Gastrocnemius medialis (tissue), 4 donors: ENCODE results near the gene RUNX1. TPM values are rescaled to one million over a fixed set of nuclear protein-coding genes. Genes with fewer than 3 reads are reported as not detected.

Source experiments
- ATAC-seq, 2 donors: fragments of 150-250 bp; one replicate each; pipeline ENCODE4 v1.9.1; 2016
- DNase-seq, 2 donors: peaks; one replicate each; pipeline ENCODE4 v3.0.0-alpha.2; 2019
- H3K27ac ChIP-seq, 4 donors: fragments of 200-600 bp; sonication (generic); 1 replicate in 1 of 4; 2 replicates in 3 of 4; pipeline ENCODE4 v1.5.1; 2016 to 2018; ENCODE audit warnings: mild to moderate bottlenecking in 2 of 4, moderate library complexity in 1 of 4
- H3K27me3 ChIP-seq, 3 donors: fragments of 200-600 bp; sonication (generic) in 2 of 3; 1 replicate in 1 of 3; 2 replicates in 2 of 3; pipeline versions ENCODE4 v1.5.1 to v1.6.0; 2016 to 2019; ENCODE audit warnings: mild to moderate bottlenecking in 1 of 3, moderate library complexity in 1 of 3
- H3K36me3 ChIP-seq, 2 donors: fragments of 200-600 bp; sonication (generic) in 1 of 2; one replicate each; pipeline ENCODE4 v1.5.1; 2017 to 2018
- H3K4me1 ChIP-seq, 2 donors: fragments of 200-600 bp; sonication (generic) in 1 of 2; one replicate each; pipeline ENCODE4 v1.5.1; 2016 to 2017; ENCODE audit warnings: mild to moderate bottlenecking in 2 of 2
- H3K4me3 ChIP-seq, 4 donors: fragments of 200-600 bp; sonication (generic) in 3 of 4; 1 replicate in 1 of 4; 2 replicates in 3 of 4; pipeline ENCODE4 v1.5.1; 2016 to 2019; ENCODE audit warnings: mild to moderate bottlenecking in 2 of 4
- H3K9me3 ChIP-seq, 3 donors: fragments of 200-600 bp; sonication (generic) in 2 of 3; 1 replicate in 1 of 3; 2 replicates in 2 of 3; pipeline ENCODE4 v1.5.1; 2016 to 2019
- POLR2A ChIP-seq, 2 donors: fragments of 450-650 bp; IDR thresholded peaks; one replicate each; pipeline ENCODE4 v1.6.1; 2017; ENCODE audit warnings: antibody characterized with exemption in 2 of 2, mild to moderate bottlenecking in 2 of 2, moderate library complexity in 2 of 2
- in situ Hi-C, 4 donors: fragments of 200-750 bp; cut with MboI; loops; one replicate each; pipeline versions ENCODE4 v1.15.0 to v1.8.0; 2017; ENCODE audit warnings: low sequenced_read_pairs in 4 of 4
- intact Hi-C: fragments of 100-400 bp; cut with DNase I; formaldehyde crosslinking; loops from one replicate; pipeline ENCODE4 v1.15.1; 2023; ENCODE audit warnings: low total_unique reads
- total RNA-seq, 4 donors: library from RNA; depleted of rRNA; stranded (reverse); fragments of >200 nt; gene quantifications; one replicate each; pipeline versions ENCODE4 v1.1.0 to v1.2.3, GENCODE V29; 2016
- TF ChIP-seq, protein P1 (sequence below), 5 experiments: fragments of 450-650 bp in 3 of 5; fragments of 200-600 bp in 2 of 5; sonication (generic) in 2 of 5; IDR thresholded peaks in 4 of 5; conservative IDR thresholded peaks in 1 of 5; 1 replicate in 4 of 5; 2 replicates in 1 of 5; pipeline ENCODE4 v1.5.1; 2016 to 2019; ENCODE audit warnings: antibody characterized with exemption in 5 of 5, mild to moderate bottlenecking in 3 of 5, moderate library complexity in 3 of 5

The RUNX1 gene
- total RNA-seq, 4 donors from 2014 or later: 8.0 to 20.9 (median 10.6) TPM

DNA sequence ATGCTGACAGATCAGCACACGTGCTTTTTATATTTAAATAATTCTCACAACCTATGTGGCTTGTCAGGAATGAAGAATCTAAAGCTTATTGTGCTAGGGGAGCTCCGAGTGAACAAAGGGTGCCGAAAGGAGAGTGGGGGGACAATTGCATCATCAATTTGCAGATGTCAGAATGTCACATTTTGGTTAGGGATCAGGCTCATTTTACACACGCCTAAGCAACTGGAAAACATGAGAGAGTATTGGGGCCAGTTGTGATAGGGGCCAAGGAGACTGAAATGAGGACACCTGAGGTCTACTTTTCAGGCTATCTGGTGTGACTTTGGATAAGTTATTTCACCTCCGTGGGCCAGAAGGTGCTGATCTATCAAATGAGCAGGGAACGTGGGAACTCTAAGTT lies 31.8 kb downstream of the RUNX1 start:
- TF ChIP-seq, protein P1, sequence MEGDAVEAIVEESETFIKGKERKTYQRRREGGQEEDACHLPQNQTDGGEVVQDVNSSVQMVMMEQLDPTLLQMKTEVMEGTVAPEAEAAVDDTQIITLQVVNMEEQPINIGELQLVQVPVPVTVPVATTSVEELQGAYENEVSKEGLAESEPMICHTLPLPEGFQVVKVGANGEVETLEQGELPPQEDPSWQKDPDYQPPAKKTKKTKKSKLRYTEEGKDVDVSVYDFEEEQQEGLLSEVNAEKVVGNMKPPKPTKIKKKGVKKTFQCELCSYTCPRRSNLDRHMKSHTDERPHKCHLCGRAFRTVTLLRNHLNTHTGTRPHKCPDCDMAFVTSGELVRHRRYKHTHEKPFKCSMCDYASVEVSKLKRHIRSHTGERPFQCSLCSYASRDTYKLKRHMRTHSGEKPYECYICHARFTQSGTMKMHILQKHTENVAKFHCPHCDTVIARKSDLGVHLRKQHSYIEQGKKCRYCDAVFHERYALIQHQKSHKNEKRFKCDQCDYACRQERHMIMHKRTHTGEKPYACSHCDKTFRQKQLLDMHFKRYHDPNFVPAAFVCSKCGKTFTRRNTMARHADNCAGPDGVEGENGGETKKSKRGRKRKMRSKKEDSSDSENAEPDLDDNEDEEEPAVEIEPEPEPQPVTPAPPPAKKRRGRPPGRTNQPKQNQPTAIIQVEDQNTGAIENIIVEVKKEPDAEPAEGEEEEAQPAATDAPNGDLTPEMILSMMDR (IDR thresholded peaks at IDR 0.05 in 4 of 5, conservative IDR thresholded peaks at IDR 0.05 in 1 of 5): no peak
- no peak for TF ChIP-seq POLR2A (IDR thresholded peaks at IDR 0.05)
- intact Hi-C loops: no loop called here
- no peak for DNase-seq
- Histone ChIP-seq H3K9me3 (no peaks in the 10 kb centered on the region), H3K27ac (no peak overlapping the region), H3K4me3 (no peak overlapping the region), H3K36me3 (no peaks in the 10 kb centered on the region), H3K27me3 (no peaks in the 10 kb centered on the region), H3K4me1 (no peaks in the 10 kb centered on the region)
- in situ Hi-C loops: no loop called here
- ATAC-seq: no peak

- no peaks in the 10 kb centered on the region for H3K27me3 ChIP-seq
- in situ Hi-C loops: no loop called here
- DNase-seq (no peak), ATAC-seq (no peak)
- no peak overlapping the region for H3K27ac ChIP-seq
- no peaks in the 10 kb centered on the region for H3K4me1 ChIP-seq
- no peak for TF ChIP-seq POLR2A (IDR thresholded peaks at IDR 0.05)
- H3K9me3 ChIP-seq: no peaks in the 10 kb centered on the region
- no peaks in the 10 kb centered on the region for H3K36me3 ChIP-seq
- intact Hi-C loops: no loop called here
- H3K4me3 ChIP-seq: no peak overlapping the region
These were observed 32.4 kb downstream of the RUNX1 start for GRCh38 chr21:35016517-35017188.

DNA sequence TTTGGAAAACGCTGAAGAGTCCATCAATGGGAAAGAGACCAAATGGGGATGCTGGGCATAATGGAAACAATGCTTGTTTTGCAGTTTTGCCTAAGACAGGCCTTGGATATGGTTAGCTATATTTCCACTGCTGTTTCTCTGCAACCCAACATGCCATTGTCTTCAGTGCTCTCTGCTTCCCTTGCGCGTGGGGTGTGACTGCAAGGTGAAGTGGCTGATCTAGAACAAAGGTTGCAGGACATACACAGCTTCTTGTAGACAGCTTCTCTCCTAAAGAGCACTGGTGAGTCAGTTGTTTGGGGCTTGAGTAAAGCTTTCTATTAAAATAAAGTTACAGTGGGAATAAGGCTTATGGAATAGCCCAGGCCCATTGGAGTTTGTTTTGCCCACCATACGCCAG lies 33.0 kb downstream of the RUNX1 start:
- intact Hi-C loops: no loop called here
- ATAC-seq: no peak
- TF ChIP-seq, protein P1 (IDR thresholded peaks at IDR 0.05 in 4 of 5, conservative IDR thresholded peaks at IDR 0.05 in 1 of 5): no peak
- TF ChIP-seq POLR2A (IDR thresholded peaks at IDR 0.05): no peak
- Histone ChIP-seq H3K27me3 (no peaks in the 10 kb centered on the region), H3K4me3 (no peak overlapping the region), H3K9me3 (no peaks in the 10 kb centered on the region), H3K36me3 (no peaks in the 10 kb centered on the region), H3K27ac (no peak overlapping the region), H3K4me1 (no peaks in the 10 kb centered on the region)
- no peak for DNase-seq
- in situ Hi-C loops: no loop called here

- no peaks in the 10 kb centered on the region for H3K4me1 ChIP-seq
- TF ChIP-seq POLR2A (IDR thresholded peaks at IDR 0.05): no peak
- TF ChIP-seq, protein P1 (IDR thresholded peaks at IDR 0.05 in 4 of 5, conservative IDR thresholded peaks at IDR 0.05 in 1 of 5): no peak
- no peaks in the 10 kb centered on the region for H3K9me3 ChIP-seq
- in situ Hi-C loops (no loop called here), intact Hi-C loops (no loop called here)
- DNase-seq (no peak), ATAC-seq (no peak)
- H3K27ac ChIP-seq: no peak overlapping the region
- no peak overlapping the region for H3K4me3 ChIP-seq
- H3K27me3 ChIP-seq: no peaks in the 10 kb centered on the region
- no peaks in the 10 kb centered on the region for H3K36me3 ChIP-seq
These were observed 33.6 kb downstream of the RUNX1 start for GRCh38 chr21:35015435-35016024.

DNA sequence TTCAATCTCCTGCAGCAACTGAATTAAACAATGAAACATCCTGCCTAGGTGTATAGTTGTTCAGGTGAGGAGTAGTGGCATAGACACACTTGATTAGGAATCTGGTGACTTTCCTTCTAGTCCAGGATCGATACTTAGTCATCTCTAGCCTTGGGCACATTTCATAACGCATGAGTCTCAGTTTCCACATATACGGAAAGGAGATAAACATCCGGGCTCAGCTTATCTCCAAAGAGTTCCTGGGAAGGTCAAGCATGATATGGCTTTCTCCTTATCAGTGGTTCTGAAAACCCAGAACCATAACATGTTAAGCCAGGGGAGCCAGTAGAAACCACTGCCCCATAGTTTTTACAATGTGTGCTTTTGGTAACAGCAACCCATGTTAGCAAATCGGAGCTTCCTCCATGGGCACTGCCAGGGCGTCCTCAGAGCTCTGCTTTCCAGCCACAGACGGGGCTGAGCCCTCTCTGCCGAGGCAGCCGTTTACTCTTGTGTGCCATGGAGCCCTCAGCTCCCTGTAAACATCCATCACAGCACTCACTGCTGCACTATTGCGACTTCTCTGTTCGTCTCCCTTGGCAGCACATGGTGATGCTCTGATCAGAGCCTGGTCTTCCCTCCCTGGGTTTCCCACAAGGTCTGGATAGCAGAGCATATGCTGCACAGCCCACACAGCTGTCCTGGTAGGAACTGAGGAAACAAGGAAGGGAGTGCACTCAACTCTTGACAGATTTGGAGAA lies 34.6 kb downstream of the RUNX1 start:
- H3K4me3 ChIP-seq: no peak overlapping the region
- intact Hi-C loops (no loop called here), in situ Hi-C loops (no loop called here)
- ATAC-seq (no peak), DNase-seq (no peak)
- TF ChIP-seq, protein P1 (IDR thresholded peaks at IDR 0.05 in 4 of 5, conservative IDR thresholded peaks at IDR 0.05 in 1 of 5): no peak
- TF ChIP-seq POLR2A (IDR thresholded peaks at IDR 0.05): no peak
- no peaks in the 10 kb centered on the region for H3K4me1 ChIP-seq
- H3K27ac ChIP-seq: no peak overlapping the region
- H3K9me3 ChIP-seq: no peaks in the 10 kb centered on the region
- no peaks in the 10 kb centered on the region for H3K27me3 ChIP-seq
- no peaks in the 10 kb centered on the region for H3K36me3 ChIP-seq
